Middle frontal gyrus (tissue), 1 donor: ENCODE data around the gene SORCS2.

ENCODE experiments used
- DNase-seq: peaks from one replicate; pipeline ENCODE4 v3.0.0-alpha.2; 2015; ENCODE audit warnings: low spot score; ENCODE audit errors: extremely low spot score

The SORCS2 gene

GRCh38 chr4:7499661-7500060 lies 307.3 kb downstream of the SORCS2 start:
- DNase-seq, result no peak

GRCh38 chr4:7500404-7500803 lies 308.1 kb downstream of the SORCS2 start:
- DNase-seq, result no peak

GRCh38 chr4:7501314-7501713 lies 309.0 kb downstream of the SORCS2 start:
- DNase-seq, result no peak

- DNase-seq, result no peak
Observed at GRCh38 chr4:7501873-7502272, 309.5 kb downstream of the SORCS2 start.

GRCh38 chr4:7503559-7504249 lies 311.4 kb downstream of the SORCS2 start:
- no peak for DNase-seq

GRCh38 chr4:7505116-7505900 lies 313.0 kb downstream of the SORCS2 start:
- DNase-seq, result no peak

GRCh38 chr4:7506119-7506518 lies 313.8 kb downstream of the SORCS2 start:
- no peak for DNase-seq

GRCh38 chr4:7506572-7506971 lies 314.2 kb downstream of the SORCS2 start:
- DNase-seq, result no peak

- no peak for DNase-seq
Observed at GRCh38 chr4:7507381-7507780, 315.0 kb downstream of the SORCS2 start.

GRCh38 chr4:7510066-7510465 lies 317.7 kb downstream of the SORCS2 start:
- DNase-seq, result no peak

- DNase-seq, result no peak
Observed at GRCh38 chr4:7510538-7510937, 318.2 kb downstream of the SORCS2 start.

GRCh38 chr4:7511525-7511924 lies 319.2 kb downstream of the SORCS2 start:
- no peak for DNase-seq

GRCh38 chr4:7512428-7512827 lies 320.1 kb downstream of the SORCS2 start:
- DNase-seq, result no peak

- no peak for DNase-seq
Observed at GRCh38 chr4:7512946-7513345, 320.6 kb downstream of the SORCS2 start.

GRCh38 chr4:7513671-7514070 lies 321.3 kb downstream of the SORCS2 start:
- peak; percentile 17 for DNase-seq

GRCh38 chr4:7514281-7514680 lies 321.9 kb downstream of the SORCS2 start:
- DNase-seq, result no peak

- DNase-seq, result no peak
Observed at GRCh38 chr4:7514789-7515188, 322.5 kb downstream of the SORCS2 start.

- no peak for DNase-seq
Observed at GRCh38 chr4:7515390-7515902, 323.1 kb downstream of the SORCS2 start.

- no peak for DNase-seq
Observed at GRCh38 chr4:7516096-7516772, 323.9 kb downstream of the SORCS2 start.

- no peak for DNase-seq
Observed at GRCh38 chr4:7516773-7517144, 324.4 kb downstream of the SORCS2 start.

- DNase-seq, result no peak
Observed at GRCh38 chr4:7518871-7519637, 326.7 kb downstream of the SORCS2 start.
